Endothelial cell of umbilical vein (primary cell): ENCODE measurements around the gene AP1G2. TPM values are rescaled to one million over a fixed set of nuclear protein-coding genes. Genes with fewer than 3 reads are reported as not detected.

ENCODE experiments used
- BruUV-seq: library from RNA; stranded (reverse); fragments of 400-500 nt; replicated peaks from 2 replicates; lab custom pipeline; 2021; lab: Mats Ljungman, UMichigan
- CTCF ChIA-PET: fragments of 300-600, 350-600 bp; sonication (Branson Sonifier 250); formaldehyde crosslinking; loops from one replicate; lab custom pipeline; 2021; ENCODE audit warnings: antibody characterized with exemption, inconsistent platforms; lab: Charles Lee
- POLR2A ChIA-PET: fragments of 300-600, 350-600 bp; sonication (Branson Sonifier 250); formaldehyde crosslinking; loops from one replicate; lab custom pipeline; 2021; ENCODE audit warnings: antibody characterized with exemption, inconsistent platforms; lab: Charles Lee
- DNase-seq: peaks from one replicate; pipeline ENCODE4 v3.0.0-alpha.2; 2011; ENCODE audit warnings: low read depth, low spot score
- FAIRE-seq: peaks from 2 replicates; lab custom pipeline; 2011; peaks lifted over from hg19 to GRCh38; lab: Jason Lieb, UNC
- H2AFZ ChIP-seq: 2 replicates; pipeline ENCODE4 v1.6.0; 2012; ENCODE audit warnings: low read depth, low read length, control low read depth, inconsistent platforms
- H3K27ac ChIP-seq: 2 replicates; pipeline ENCODE4 v1.5.1; 2011; ENCODE audit warnings: low read depth, mild to moderate bottlenecking, control low read depth, low read length, moderate library complexity; ENCODE audit not compliant: insufficient read depth
- H3K27me3 ChIP-seq, 2 experiments: 2 replicates each; pipeline versions ENCODE4 v1.6.0 to v1.6.1; 2011; ENCODE audit warnings: low read length in 2 of 2, mixed read lengths in 1 of 2; ENCODE audit not compliant: control insufficient read depth in 2 of 2, insufficient read depth in 2 of 2
- H3K36me3 ChIP-seq, 2 experiments: 2 replicates in 1 of 2; 3 replicates in 1 of 2; pipeline ENCODE4 v1.5.1; 2011; ENCODE audit warnings: low read length in 2 of 2, mild to moderate bottlenecking in 1 of 2, moderate library complexity in 1 of 2; ENCODE audit not compliant: control insufficient read depth in 2 of 2, insufficient read depth in 2 of 2; ENCODE audit errors: extremely low read depth in 1 of 2
- H3K4me1 ChIP-seq: 3 replicates; pipeline ENCODE4 v1.5.1; 2011; ENCODE audit warnings: mild to moderate bottlenecking, low read length; ENCODE audit not compliant: control insufficient read depth, insufficient read depth; ENCODE audit errors: extremely low read depth
- H3K4me2 ChIP-seq: 2 replicates; pipeline ENCODE4 v1.6.1; 2011; ENCODE audit warnings: low read length, control low read depth, mixed read lengths; ENCODE audit not compliant: insufficient read depth
- H3K4me3 ChIP-seq, 3 experiments: fragments of 200-600 bp in 1 of 3; sonication (generic), shearing (Covaris generic) in 1 of 3; replicated peaks in 1 of 3; 2 replicates each; pipeline ENCODE4 v1.5.1; 2011 to 2016; ENCODE audit warnings: control low read depth in 3 of 3, low read length in 3 of 3, mild to moderate bottlenecking in 2 of 3, inconsistent platforms in 1 of 3, low read depth in 1 of 3, moderate library complexity in 1 of 3; ENCODE audit not compliant: insufficient read depth in 1 of 3
- H3K79me2 ChIP-seq: 2 replicates; pipeline ENCODE4 v1.6.0; 2012; ENCODE audit warnings: low read length, inconsistent platforms; ENCODE audit not compliant: control insufficient read depth, insufficient read depth
- H3K9ac ChIP-seq: replicated peaks from 2 replicates; pipeline ENCODE3; 2011; ENCODE audit warnings: low read length, control low read depth; ENCODE audit not compliant: insufficient read depth; ENCODE audit errors: extremely low read depth
- H3K9me1 ChIP-seq: replicated peaks from 3 replicates; pipeline ENCODE4 v1.6.0; 2011; ENCODE audit warnings: mild to moderate bottlenecking, low read length; ENCODE audit not compliant: control insufficient read depth, insufficient read depth; ENCODE audit errors: extremely low read depth
- H3K9me3 ChIP-seq: replicated peaks from 2 replicates; pipeline ENCODE4 v1.5.1; 2012; ENCODE audit warnings: low read length, inconsistent platforms; ENCODE audit not compliant: control insufficient read depth, insufficient read depth
- H4K20me1 ChIP-seq: replicated peaks from 2 replicates; pipeline ENCODE3; 2011; ENCODE audit warnings: mild to moderate bottlenecking, low read length; ENCODE audit not compliant: control insufficient read depth, insufficient read depth; ENCODE audit errors: extremely low read depth
- EZH2 ChIP-seq: IDR thresholded peaks from 2 replicates; pipeline ENCODE4 v1.6.1; 2012; ENCODE audit warnings: borderline replicate concordance, low read depth, mild to moderate bottlenecking, moderate library complexity, low read length, inconsistent platforms; ENCODE audit not compliant: severe bottlenecking
- FOS ChIP-seq: IDR thresholded peaks from 2 replicates; pipeline ENCODE4 v1.6.1; 2011; ENCODE audit warnings: mild to moderate bottlenecking, low read length, moderate library complexity, borderline replicate concordance; ENCODE audit not compliant: insufficient read depth
- GATA2 ChIP-seq: IDR thresholded peaks from 2 replicates; pipeline ENCODE4 v1.7.0; 2011; ENCODE audit warnings: low read depth, mild to moderate bottlenecking, moderate library complexity, mixed read lengths, low read length; ENCODE audit not compliant: insufficient read length, insufficient read depth
- JUN ChIP-seq: IDR thresholded peaks from 2 replicates; pipeline ENCODE4 v1.6.1; 2011; ENCODE audit warnings: borderline replicate concordance, low read depth; ENCODE audit not compliant: insufficient read length, insufficient read depth
- MAX ChIP-seq: IDR thresholded peaks from 2 replicates; pipeline ENCODE4 v1.6.1; 2011; ENCODE audit not compliant: insufficient read depth, insufficient read length
- MYC ChIP-seq: IDR thresholded peaks from one replicate; pipeline ENCODE4 v1.6.1; 2011; ENCODE audit warnings: mild to moderate bottlenecking, low read depth, low read length
- POLR2A ChIP-seq: IDR thresholded peaks from 2 replicates; pipeline ENCODE4 v1.6.1; 2012; ENCODE audit warnings: low read depth, mild to moderate bottlenecking, control low read depth, low read length
- POLR2AphosphoS5 ChIP-seq: IDR thresholded peaks from 2 replicates; pipeline ENCODE4 v1.6.1; 2012; ENCODE audit warnings: low read depth, mild to moderate bottlenecking, control low read depth, low read length, moderate library complexity; ENCODE audit not compliant: insufficient read depth
- dilution Hi-C: fragments of 300-500 bp; cut with MboI; formaldehyde crosslinking; loops from one replicate; pipeline ENCODE4 v1.15.0; 2019; ENCODE audit warnings: low sequenced_read_pairs; ENCODE audit not compliant: extremely low pct_ligation_motif_present
- intact Hi-C: fragments of 100-400 bp; cut with micrococcal nuclease; formaldehyde crosslinking; loops from one replicate; pipeline ENCODE4 v1.10.0; 2022
- polyA plus RNA-seq, 4 experiments: library from polyadenylated mRNA; depleted of rRNA in 3 of 4; stranded (reverse) in 3 of 4; unstranded in 1 of 4; fragments of >200 nt; gene quantifications; 2 replicates each; pipeline versions ENCODE4 v1.2.1 to v1.2.3, GENCODE V29; 2011 to 2012; ENCODE audit warnings: missing spikeins in 1 of 4
- total RNA-seq: library from RNA; stranded (reverse); gene quantifications from 2 replicates; pipeline ENCODE4 v1.2.3, GENCODE V29; 2021
- TF ChIP-seq, protein P1 (sequence below), 2 donors: IDR thresholded peaks; 1 replicate in 1 of 2; 2 replicates in 1 of 2; pipeline ENCODE4 v1.5.1; 2011; ENCODE audit warnings: low read length in 2 of 2, mild to moderate bottlenecking in 2 of 2, moderate library complexity in 2 of 2, control low read depth in 1 of 2, inconsistent platforms in 1 of 2, low read depth in 1 of 2; ENCODE audit not compliant: insufficient read depth in 1 of 2; ENCODE audit errors: extremely low read depth in 1 of 2

The AP1G2 gene
- total and polyA plus RNA-seq, 2 donors (not counting 3 experiments of a cell fraction or from before 2014, with no cell fraction given): 39.0 to 55.8 TPM

DNA sequence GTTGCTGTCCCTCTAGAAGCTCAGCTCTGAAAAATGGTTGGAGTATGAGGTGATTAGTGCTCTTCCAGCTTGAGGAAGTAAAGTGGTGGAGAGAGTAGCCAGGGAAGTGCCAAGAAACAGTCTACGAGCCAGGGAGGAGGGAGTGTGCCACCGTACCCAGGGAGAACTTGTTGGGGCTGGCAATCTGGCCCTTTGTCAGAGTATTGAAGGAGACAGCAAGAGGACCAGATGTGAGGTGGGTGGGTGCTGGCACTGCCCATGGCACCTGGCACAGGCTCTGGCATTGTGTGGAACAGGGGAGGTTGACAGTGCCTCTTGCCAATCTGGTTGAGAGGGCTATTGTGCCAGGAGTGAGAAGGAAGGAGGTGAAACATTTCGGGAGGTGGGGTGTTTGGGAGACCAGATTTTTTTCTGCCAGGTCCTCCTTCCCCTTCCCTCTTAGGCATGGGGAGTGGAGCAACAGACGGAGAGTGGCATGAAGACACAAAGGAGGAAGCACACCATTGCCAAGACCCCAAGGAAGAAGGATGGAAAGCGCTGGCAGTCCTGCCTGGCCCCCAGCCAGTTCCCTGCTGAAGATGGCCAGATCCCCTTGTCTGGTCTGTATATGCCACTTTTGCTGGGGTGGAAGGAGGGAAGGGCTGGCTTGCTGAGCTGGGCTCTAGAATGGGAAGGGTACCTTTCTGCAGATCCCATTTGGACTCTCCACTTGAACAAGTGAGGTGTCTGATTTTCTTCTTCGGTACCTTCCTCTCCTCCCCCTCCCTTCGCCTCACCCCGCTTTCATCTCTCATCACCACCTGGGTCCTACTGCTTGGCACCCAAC lies 53.6 kb downstream of the AP1G2 start:
- CTCF ChIA-PET: no interaction called here
- no peaks in the 10 kb centered on the region for H3K36me3 ChIP-seq
- H3K4me1 ChIP-seq: no peaks in the 10 kb centered on the region
- TF ChIP-seq FOS: no peak
- TF ChIP-seq JUN: no peak
- no peak for TF ChIP-seq GATA2
- TF ChIP-seq, protein P1, sequence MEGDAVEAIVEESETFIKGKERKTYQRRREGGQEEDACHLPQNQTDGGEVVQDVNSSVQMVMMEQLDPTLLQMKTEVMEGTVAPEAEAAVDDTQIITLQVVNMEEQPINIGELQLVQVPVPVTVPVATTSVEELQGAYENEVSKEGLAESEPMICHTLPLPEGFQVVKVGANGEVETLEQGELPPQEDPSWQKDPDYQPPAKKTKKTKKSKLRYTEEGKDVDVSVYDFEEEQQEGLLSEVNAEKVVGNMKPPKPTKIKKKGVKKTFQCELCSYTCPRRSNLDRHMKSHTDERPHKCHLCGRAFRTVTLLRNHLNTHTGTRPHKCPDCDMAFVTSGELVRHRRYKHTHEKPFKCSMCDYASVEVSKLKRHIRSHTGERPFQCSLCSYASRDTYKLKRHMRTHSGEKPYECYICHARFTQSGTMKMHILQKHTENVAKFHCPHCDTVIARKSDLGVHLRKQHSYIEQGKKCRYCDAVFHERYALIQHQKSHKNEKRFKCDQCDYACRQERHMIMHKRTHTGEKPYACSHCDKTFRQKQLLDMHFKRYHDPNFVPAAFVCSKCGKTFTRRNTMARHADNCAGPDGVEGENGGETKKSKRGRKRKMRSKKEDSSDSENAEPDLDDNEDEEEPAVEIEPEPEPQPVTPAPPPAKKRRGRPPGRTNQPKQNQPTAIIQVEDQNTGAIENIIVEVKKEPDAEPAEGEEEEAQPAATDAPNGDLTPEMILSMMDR (IDR thresholded peaks at IDR 0.05; ENCODE audit: extremely low read depth in 1 of 2, insufficient read depth in 1 of 2, low read depth in 1 of 2, low read length in 2 of 2): no peak
- TF ChIP-seq MAX: no peak
- TF ChIP-seq POLR2AphosphoS5: no peak
- TF ChIP-seq POLR2A: no peak
- TF ChIP-seq MYC: no peak
- TF ChIP-seq EZH2: no peak
- no TSS peak for BruUV-seq
- FAIRE-seq: no peak
- H3K27ac ChIP-seq: no peak overlapping the region
- H4K20me1 ChIP-seq: no peaks in the 10 kb centered on the region
- no peaks in the 10 kb centered on the region for H3K27me3 ChIP-seq
- no peaks in the 10 kb centered on the region for H3K79me2 ChIP-seq
- dilution Hi-C loops: no loop called here
- H3K4me3 ChIP-seq: no peak overlapping the region
- DNase-seq: no peak
- no peak overlapping the region for H3K4me2 ChIP-seq
- no peaks in the 10 kb centered on the region for H3K9me3 ChIP-seq
- no peaks in the 10 kb centered on the region for H3K9me1 ChIP-seq
- POLR2A ChIA-PET: no interaction called here
- no peak overlapping the region for H2AFZ ChIP-seq
- intact Hi-C loops: no loop called here
- H3K9ac ChIP-seq: no peak overlapping the region
